GM23248 (cell line): ENCODE data around the gene STAM.
"Not testable (repeated sequence)": the region's sequence is repeated elsewhere in the genome, so short reads cannot be mapped to it uniquely, and the experiment has no call there.

Source experiments
- EZH2 ChIP-seq: fragments of 200-600 bp; sonication (generic); IDR thresholded peaks from 2 replicates; pipeline ENCODE4 v1.6.1; 2018; ENCODE audit warnings: antibody characterized with exemption, mild to moderate bottlenecking; ENCODE audit not compliant: insufficient read depth, poor library complexity, severe bottlenecking
- EZH2phosphoT487 ChIP-seq: fragments of 200-600 bp; sonication (generic); IDR thresholded peaks from 2 replicates; pipeline ENCODE4 v1.6.1; 2018; ENCODE audit warnings: antibody characterized with exemption, moderate library complexity, mild to moderate bottlenecking, low read depth; ENCODE audit not compliant: insufficient read depth

DNA sequence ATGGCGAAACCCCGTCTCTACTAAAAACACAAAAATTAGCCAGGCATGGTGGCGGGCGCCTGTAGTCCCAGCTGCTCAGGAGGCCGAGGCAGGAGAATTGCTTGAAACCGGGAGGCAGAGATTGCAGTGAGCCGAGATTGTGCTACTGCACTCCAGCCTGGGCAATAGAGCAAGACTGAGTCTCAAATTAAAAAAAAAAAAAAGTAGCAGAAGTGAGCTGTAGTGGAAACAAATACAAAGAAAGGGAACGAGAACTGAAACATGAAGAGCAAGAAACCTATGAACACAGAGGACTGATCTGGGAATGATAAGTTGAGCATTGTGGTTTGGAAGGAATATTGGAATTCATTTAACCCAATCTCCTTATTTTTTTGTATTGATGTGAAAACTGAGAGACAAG lies 11.4 kb upstream of the STAM start:
- not testable (repeated sequence) for TF ChIP-seq EZH2, EZH2phosphoT487
